Endothelial cell of umbilical vein (primary cell): Measurements from ENCODE around the gene NAV2. TPM values are rescaled to one million over a fixed set of nuclear protein-coding genes. Genes with fewer than 3 reads are reported as not detected.

Source experiments
- BruUV-seq: library from RNA; stranded (reverse); fragments of 400-500 nt; replicated peaks from 2 replicates; lab custom pipeline; 2021; lab: Mats Ljungman, UMichigan
- CTCF ChIA-PET: fragments of 300-600, 350-600 bp; sonication (Branson Sonifier 250); formaldehyde crosslinking; loops from one replicate; lab custom pipeline; 2021; ENCODE audit warnings: antibody characterized with exemption, inconsistent platforms; lab: Charles Lee
- POLR2A ChIA-PET: fragments of 300-600, 350-600 bp; sonication (Branson Sonifier 250); formaldehyde crosslinking; loops from one replicate; lab custom pipeline; 2021; ENCODE audit warnings: antibody characterized with exemption, inconsistent platforms; lab: Charles Lee
- DNase-seq: peaks from one replicate; pipeline ENCODE4 v3.0.0-alpha.2; 2011; ENCODE audit warnings: low read depth, low spot score
- FAIRE-seq: peaks from 2 replicates; lab custom pipeline; 2011; peaks lifted over from hg19 to GRCh38; lab: Jason Lieb, UNC
- H2AFZ ChIP-seq: 2 replicates; pipeline ENCODE4 v1.6.0; 2012; ENCODE audit warnings: low read depth, low read length, control low read depth, inconsistent platforms
- H3K27ac ChIP-seq: 2 replicates; pipeline ENCODE4 v1.5.1; 2011; ENCODE audit warnings: low read depth, mild to moderate bottlenecking, control low read depth, low read length, moderate library complexity; ENCODE audit not compliant: insufficient read depth
- H3K27me3 ChIP-seq, 2 experiments: 2 replicates each; pipeline versions ENCODE4 v1.6.0 to v1.6.1; 2011; ENCODE audit warnings: low read length in 2 of 2, mixed read lengths in 1 of 2; ENCODE audit not compliant: control insufficient read depth in 2 of 2, insufficient read depth in 2 of 2
- H3K36me3 ChIP-seq, 2 experiments: 2 replicates in 1 of 2; 3 replicates in 1 of 2; pipeline ENCODE4 v1.5.1; 2011; ENCODE audit warnings: low read length in 2 of 2, mild to moderate bottlenecking in 1 of 2, moderate library complexity in 1 of 2; ENCODE audit not compliant: control insufficient read depth in 2 of 2, insufficient read depth in 2 of 2; ENCODE audit errors: extremely low read depth in 1 of 2
- H3K4me1 ChIP-seq: 3 replicates; pipeline ENCODE4 v1.5.1; 2011; ENCODE audit warnings: mild to moderate bottlenecking, low read length; ENCODE audit not compliant: control insufficient read depth, insufficient read depth; ENCODE audit errors: extremely low read depth
- H3K4me2 ChIP-seq: 2 replicates; pipeline ENCODE4 v1.6.1; 2011; ENCODE audit warnings: low read length, control low read depth, mixed read lengths; ENCODE audit not compliant: insufficient read depth
- H3K4me3 ChIP-seq, 3 experiments: fragments of 200-600 bp in 1 of 3; sonication (generic), shearing (Covaris generic) in 1 of 3; replicated peaks in 1 of 3; 2 replicates each; pipeline ENCODE4 v1.5.1; 2011 to 2016; ENCODE audit warnings: control low read depth in 3 of 3, low read length in 3 of 3, mild to moderate bottlenecking in 2 of 3, inconsistent platforms in 1 of 3, low read depth in 1 of 3, moderate library complexity in 1 of 3; ENCODE audit not compliant: insufficient read depth in 1 of 3
- H3K79me2 ChIP-seq: 2 replicates; pipeline ENCODE4 v1.6.0; 2012; ENCODE audit warnings: low read length, inconsistent platforms; ENCODE audit not compliant: control insufficient read depth, insufficient read depth
- H3K9ac ChIP-seq: replicated peaks from 2 replicates; pipeline ENCODE3; 2011; ENCODE audit warnings: low read length, control low read depth; ENCODE audit not compliant: insufficient read depth; ENCODE audit errors: extremely low read depth
- H3K9me1 ChIP-seq: replicated peaks from 3 replicates; pipeline ENCODE4 v1.6.0; 2011; ENCODE audit warnings: mild to moderate bottlenecking, low read length; ENCODE audit not compliant: control insufficient read depth, insufficient read depth; ENCODE audit errors: extremely low read depth
- H3K9me3 ChIP-seq: replicated peaks from 2 replicates; pipeline ENCODE4 v1.5.1; 2012; ENCODE audit warnings: low read length, inconsistent platforms; ENCODE audit not compliant: control insufficient read depth, insufficient read depth
- H4K20me1 ChIP-seq: replicated peaks from 2 replicates; pipeline ENCODE3; 2011; ENCODE audit warnings: mild to moderate bottlenecking, low read length; ENCODE audit not compliant: control insufficient read depth, insufficient read depth; ENCODE audit errors: extremely low read depth
- CTCF ChIP-seq, 2 donors: IDR thresholded peaks; 1 replicate in 1 of 2; 2 replicates in 1 of 2; pipeline ENCODE4 v1.5.1; 2011; ENCODE audit warnings: low read length in 2 of 2, mild to moderate bottlenecking in 2 of 2, moderate library complexity in 2 of 2, control low read depth in 1 of 2, inconsistent platforms in 1 of 2, low read depth in 1 of 2; ENCODE audit not compliant: insufficient read depth in 1 of 2; ENCODE audit errors: extremely low read depth in 1 of 2
- EZH2 ChIP-seq: IDR thresholded peaks from 2 replicates; pipeline ENCODE4 v1.6.1; 2012; ENCODE audit warnings: borderline replicate concordance, low read depth, mild to moderate bottlenecking, moderate library complexity, low read length, inconsistent platforms; ENCODE audit not compliant: severe bottlenecking
- FOS ChIP-seq: IDR thresholded peaks from 2 replicates; pipeline ENCODE4 v1.6.1; 2011; ENCODE audit warnings: mild to moderate bottlenecking, low read length, moderate library complexity, borderline replicate concordance; ENCODE audit not compliant: insufficient read depth
- GATA2 ChIP-seq: IDR thresholded peaks from 2 replicates; pipeline ENCODE4 v1.7.0; 2011; ENCODE audit warnings: low read depth, mild to moderate bottlenecking, moderate library complexity, mixed read lengths, low read length; ENCODE audit not compliant: insufficient read length, insufficient read depth
- JUN ChIP-seq: IDR thresholded peaks from 2 replicates; pipeline ENCODE4 v1.6.1; 2011; ENCODE audit warnings: borderline replicate concordance, low read depth; ENCODE audit not compliant: insufficient read length, insufficient read depth
- MAX ChIP-seq: IDR thresholded peaks from 2 replicates; pipeline ENCODE4 v1.6.1; 2011; ENCODE audit not compliant: insufficient read depth, insufficient read length
- MYC ChIP-seq: IDR thresholded peaks from one replicate; pipeline ENCODE4 v1.6.1; 2011; ENCODE audit warnings: mild to moderate bottlenecking, low read depth, low read length
- POLR2A ChIP-seq: IDR thresholded peaks from 2 replicates; pipeline ENCODE4 v1.6.1; 2012; ENCODE audit warnings: low read depth, mild to moderate bottlenecking, control low read depth, low read length
- POLR2AphosphoS5 ChIP-seq: IDR thresholded peaks from 2 replicates; pipeline ENCODE4 v1.6.1; 2012; ENCODE audit warnings: low read depth, mild to moderate bottlenecking, control low read depth, low read length, moderate library complexity; ENCODE audit not compliant: insufficient read depth
- dilution Hi-C: fragments of 300-500 bp; cut with MboI; formaldehyde crosslinking; loops from one replicate; pipeline ENCODE4 v1.15.0; 2019; ENCODE audit warnings: low sequenced_read_pairs; ENCODE audit not compliant: extremely low pct_ligation_motif_present
- intact Hi-C: fragments of 100-400 bp; cut with micrococcal nuclease; formaldehyde crosslinking; loops from one replicate; pipeline ENCODE4 v1.10.0; 2022
- polyA plus RNA-seq, 4 experiments: library from polyadenylated mRNA; depleted of rRNA in 3 of 4; stranded (reverse) in 3 of 4; unstranded in 1 of 4; fragments of >200 nt; gene quantifications; 2 replicates each; pipeline versions ENCODE4 v1.2.1 to v1.2.3, GENCODE V29; 2011 to 2012; ENCODE audit warnings: missing spikeins in 1 of 4
- total RNA-seq: library from RNA; stranded (reverse); gene quantifications from 2 replicates; pipeline ENCODE4 v1.2.3, GENCODE V29; 2021

Gene NAV2
- total and polyA plus RNA-seq, 2 donors (not counting 3 experiments of a cell fraction or from before 2014, with no cell fraction given), result 10.9 to 68.0 TPM

GRCh38 chr11:19832086-19832750 lies 119.6 kb downstream of the NAV2 start:
- Histone ChIP-seq H3K9ac (no peak overlapping the region), H3K4me3 (no peak overlapping the region), H3K79me2 (peaks cover 74% of the 10 kb centered on the region), H3K9me3 (no peaks in the 10 kb centered on the region), H3K36me3 (peaks cover 8% of the 10 kb centered on the region in 2 experiments), H2AFZ (no peak overlapping the region), H3K4me2 (no peak overlapping the region), H3K27ac (no peak overlapping the region), H4K20me1 (no peaks in the 10 kb centered on the region), H3K9me1 (no peaks in the 10 kb centered on the region), H3K27me3 (no peaks in the 10 kb centered on the region), H3K4me1 (no peaks in the 10 kb centered on the region)
- no peak for DNase-seq
- POLR2A ChIA-PET, result no interaction called here
- dilution Hi-C loops, result no loop called here
- no peak for TF ChIP-seq FOS
- TF ChIP-seq GATA2, result no peak
- TF ChIP-seq EZH2, result no peak
- TF ChIP-seq POLR2AphosphoS5, result no peak
- no peak for TF ChIP-seq MYC
- no peak for TF ChIP-seq MAX
- FAIRE-seq, result no peak
- CTCF ChIA-PET, result no interaction called here
- no TSS peak for BruUV-seq
- intact Hi-C loops, result no loop called here

GRCh38 chr11:19832901-19833300 lies 120.3 kb downstream of the NAV2 start:
- H3K79me2 ChIP-seq, result peaks cover 70% of the 10 kb centered on the region
- FAIRE-seq, result no peak
- H3K9me3 ChIP-seq, result no peaks in the 10 kb centered on the region
- no peaks in the 10 kb centered on the region for H3K9me1 ChIP-seq
- H3K4me1 ChIP-seq, result no peaks in the 10 kb centered on the region
- H3K4me3 ChIP-seq, result no peak overlapping the region
- H3K4me2 ChIP-seq, result no peak overlapping the region
- no TSS peak for BruUV-seq
- dilution Hi-C loops, result no loop called here
- DNase-seq, result no peak
- TF ChIP-seq GATA2 (no peak), MYC (no peak), MAX (no peak), CTCF (IDR thresholded peaks at IDR 0.05; ENCODE audit: extremely low read depth in 1 of 2, insufficient read depth in 1 of 2, low read depth in 1 of 2, low read length in 2 of 2) (no peak), FOS (no peak), JUN (no peak), EZH2 (no peak), POLR2AphosphoS5 (no peak), POLR2A (no peak)
- ChIA-PET POLR2A (no interaction called here), CTCF (no interaction called here)
- no peak overlapping the region for H3K27ac ChIP-seq
- H2AFZ ChIP-seq, result no peak overlapping the region
- no peak overlapping the region for H3K9ac ChIP-seq
- no peaks in the 10 kb centered on the region for H3K27me3 ChIP-seq
- no peaks in the 10 kb centered on the region for H4K20me1 ChIP-seq
- H3K36me3 ChIP-seq, result peaks cover 8% of the 10 kb centered on the region in 2 experiments
- intact Hi-C loops, result no loop called here
